ENCODE data around the gene CIITA. TPM values are rescaled to one million over a fixed set of nuclear protein-coding genes. Genes with fewer than 3 reads are reported as not detected.

Gene CIITA
- total RNA-seq, 1 experiment from 2014 or later = not detected

DNA sequence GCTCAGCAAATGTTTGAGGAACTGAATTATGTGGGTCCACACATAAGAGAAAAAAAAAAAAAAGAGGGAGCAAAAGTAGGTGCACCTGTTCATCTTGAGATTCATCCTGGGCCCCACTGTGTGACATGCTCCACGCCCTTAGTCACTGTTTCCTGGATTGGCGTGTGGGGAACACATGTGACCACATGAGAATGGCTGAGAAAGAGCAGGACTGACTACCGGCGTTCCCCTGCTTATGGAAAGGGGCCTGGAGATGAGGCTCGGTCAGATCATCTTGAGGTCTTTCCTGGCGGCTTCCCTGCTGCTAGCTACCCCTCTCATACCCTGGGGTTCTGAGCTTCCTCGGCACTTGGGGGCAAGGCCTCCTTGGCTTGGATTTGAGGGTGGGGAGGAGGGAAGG lies 61.3 kb downstream of the CIITA start:
- H2BK15ac ChIP-seq (ENCODE audit: low read depth, low read length) = no peak overlapping the region
- Mint-ChIP-seq H3K36me3 (ENCODE audit: insufficient read depth in 1 of 3, low read depth in 3 of 3) (peaks cover 8 to 31% (median 14%) of the 10 kb centered on the region in 3 experiments; a peak in 6 of 7 replicates), H3K27ac (no peak overlapping the region), H3K27me3 (ENCODE audit: low read depth) (no peaks in the 10 kb centered on the region; the same call in 1 of the 2 replicates), H3K4me3 (no peak overlapping the region), H3K4me1 (peaks cover 25 to 28% of the 10 kb centered on the region in 2 experiments), H3K9me3 (no peaks in the 10 kb centered on the region)
- H3K79me1 ChIP-seq (ENCODE audit: insufficient read depth, low read depth, low read length, poor library complexity, severe bottlenecking) = peaks cover 3% of the 10 kb centered on the region
- H2AFZ ChIP-seq (ENCODE audit: low read length) = no peak overlapping the region
- no peak overlapping the region for H2BK5ac ChIP-seq (ENCODE audit: insufficient read length, low read length)
- no peak overlapping the region for H3K14ac ChIP-seq (ENCODE audit: insufficient read depth, low read length)
- H3K56ac ChIP-seq (ENCODE audit: insufficient read length, low read depth, low read length) = no peak overlapping the region
- H3K9me3 ChIP-seq (ENCODE audit: control insufficient read depth, low read depth, low read length) = no peaks in the 10 kb centered on the region
- H3K27ac ChIP-seq (ENCODE audit: insufficient read length, low read depth, low read length) = no peak overlapping the region
- H3K27me3 ChIP-seq (ENCODE audit: insufficient read depth, low read length) = no peaks in the 10 kb centered on the region
- no peak overlapping the region for H3K4ac ChIP-seq (ENCODE audit: low read depth, low read length)
- TF ChIP-seq, protein P1, sequence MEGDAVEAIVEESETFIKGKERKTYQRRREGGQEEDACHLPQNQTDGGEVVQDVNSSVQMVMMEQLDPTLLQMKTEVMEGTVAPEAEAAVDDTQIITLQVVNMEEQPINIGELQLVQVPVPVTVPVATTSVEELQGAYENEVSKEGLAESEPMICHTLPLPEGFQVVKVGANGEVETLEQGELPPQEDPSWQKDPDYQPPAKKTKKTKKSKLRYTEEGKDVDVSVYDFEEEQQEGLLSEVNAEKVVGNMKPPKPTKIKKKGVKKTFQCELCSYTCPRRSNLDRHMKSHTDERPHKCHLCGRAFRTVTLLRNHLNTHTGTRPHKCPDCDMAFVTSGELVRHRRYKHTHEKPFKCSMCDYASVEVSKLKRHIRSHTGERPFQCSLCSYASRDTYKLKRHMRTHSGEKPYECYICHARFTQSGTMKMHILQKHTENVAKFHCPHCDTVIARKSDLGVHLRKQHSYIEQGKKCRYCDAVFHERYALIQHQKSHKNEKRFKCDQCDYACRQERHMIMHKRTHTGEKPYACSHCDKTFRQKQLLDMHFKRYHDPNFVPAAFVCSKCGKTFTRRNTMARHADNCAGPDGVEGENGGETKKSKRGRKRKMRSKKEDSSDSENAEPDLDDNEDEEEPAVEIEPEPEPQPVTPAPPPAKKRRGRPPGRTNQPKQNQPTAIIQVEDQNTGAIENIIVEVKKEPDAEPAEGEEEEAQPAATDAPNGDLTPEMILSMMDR (conservative IDR thresholded peaks at IDR 0.05) = no peak
- no CpG with 5 or more reads among the region's 7 CpGs for WGBS (ENCODE audit: extremely low coverage, insufficient read length, low lambda C conversion rate)
- H2AK5ac ChIP-seq (ENCODE audit: insufficient read length, low read length) = no peak overlapping the region
- no peak overlapping the region for H4K5ac ChIP-seq (ENCODE audit: insufficient read length, low read depth, low read length)
- no peak overlapping the region for H4K91ac ChIP-seq (ENCODE audit: insufficient read length, low read depth, low read length)
- H3K23ac ChIP-seq (ENCODE audit: insufficient read length, low read depth, low read length) = no peak overlapping the region
- no peak overlapping the region for H4K8ac ChIP-seq (replicated peaks; ENCODE audit: insufficient read length, low read depth, low read length)
- no peak overlapping the region for H2BK120ac ChIP-seq (ENCODE audit: low read depth, low read length, poor library complexity, severe bottlenecking)
- H4K20me1 ChIP-seq (ENCODE audit: control insufficient read depth, insufficient read depth, insufficient read length) = no peaks in the 10 kb centered on the region
- H3K9ac ChIP-seq (ENCODE audit: extremely low read depth, insufficient read length, low read length) = no peak overlapping the region
- H3K4me1 ChIP-seq (ENCODE audit: insufficient read depth, low read length) = peaks cover 3% of the 10 kb centered on the region; the same call in 1 of the 2 replicates
- H3K4me2 ChIP-seq (ENCODE audit: insufficient read depth, insufficient read length, low read length) = no peak overlapping the region
- no peak for DNase-seq
- no peak overlapping the region for H2BK12ac ChIP-seq (ENCODE audit: insufficient read length, low read depth, low read length)
- H2BK20ac ChIP-seq (ENCODE audit: low read depth, low read length, poor library complexity, severe bottlenecking) = no peak overlapping the region
- H3K79me2 ChIP-seq (ENCODE audit: insufficient read depth, low read length) = no peaks in the 10 kb centered on the region; the same call in 1 of the 2 replicates
- H3K23me2 ChIP-seq (ENCODE audit: insufficient read length, low read depth, low read length, poor library complexity, severe bottlenecking) = peaks cover 11% of the 10 kb centered on the region
- no peak overlapping the region for H3K18ac ChIP-seq (ENCODE audit: insufficient read length, low read depth, low read length)
- no peak overlapping the region for H3T11ph ChIP-seq (ENCODE audit: low read length)
